NCI-H345 (cell line): ENCODE data around the gene ABCA1.
A peak's percentile ranks its signal among the peaks of the same experiment; 100 is the strongest.
"Not testable (repeated sequence)": the region's sequence is repeated elsewhere in the genome, so short reads cannot be mapped to it uniquely, and the experiment has no call there.

Experiments used
- DNase-seq: peaks from one replicate; lab custom pipeline; 2025; lab: John Stamatoyannopoulos, UW

The ABCA1 gene

DNA sequence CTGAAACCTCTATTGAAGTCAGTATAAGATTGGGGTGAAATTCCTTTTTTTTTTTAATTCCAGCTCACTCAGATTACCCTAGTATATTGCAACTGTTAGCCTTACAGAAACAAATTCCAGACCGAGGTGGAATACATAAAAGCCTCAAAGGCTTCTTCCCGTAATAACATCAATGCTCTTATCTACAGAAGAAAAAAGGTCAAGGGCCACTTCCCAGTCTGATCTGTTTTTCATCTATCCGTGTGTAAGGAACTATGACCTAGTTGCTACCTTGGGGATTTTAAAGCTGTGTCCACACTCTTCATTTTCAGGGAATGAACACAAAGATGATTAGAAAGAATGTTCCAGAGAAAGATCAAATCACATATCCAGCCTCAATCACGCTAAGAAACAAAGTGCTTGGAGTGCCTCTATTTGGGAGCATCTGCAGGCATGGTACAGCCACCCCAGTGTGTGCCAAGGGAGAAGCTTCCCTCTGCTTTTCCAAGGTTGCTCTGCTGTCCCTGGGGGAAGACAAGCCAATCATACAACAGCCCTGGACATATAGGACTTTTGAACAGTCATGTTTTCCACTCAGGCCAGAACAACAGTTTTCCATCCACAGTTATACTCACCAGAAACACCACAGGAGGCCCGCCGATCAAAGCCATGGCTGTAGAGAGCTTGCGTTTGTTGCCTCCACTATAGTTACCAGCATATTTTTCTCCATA is 140.5 kb downstream of the ABCA1 start:
- no peak for DNase-seq

GRCh38 chr9:104786293-104786692 is 141.7 kb downstream of the ABCA1 start:
- peak; percentile 12 for DNase-seq

DNA sequence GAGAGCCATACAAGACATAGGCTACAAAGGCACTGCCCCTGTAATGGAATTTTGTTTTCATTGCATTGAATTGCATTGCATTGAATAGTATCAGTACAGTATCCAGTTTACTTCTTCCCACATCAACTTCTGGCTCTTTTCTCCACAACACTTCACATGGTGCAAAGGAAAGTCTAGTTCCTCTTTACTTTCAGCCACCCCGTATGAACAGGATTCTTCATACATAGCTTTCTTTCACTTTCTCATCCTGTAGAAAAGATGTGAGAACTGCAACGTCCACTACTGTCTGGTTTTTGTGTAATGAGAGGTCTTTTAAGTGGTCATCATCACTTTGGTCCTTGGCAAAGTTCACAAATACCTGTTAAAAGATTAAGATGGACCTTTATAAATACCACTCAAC is 143.9 kb downstream of the ABCA1 start:
- no peak for DNase-seq

DNA sequence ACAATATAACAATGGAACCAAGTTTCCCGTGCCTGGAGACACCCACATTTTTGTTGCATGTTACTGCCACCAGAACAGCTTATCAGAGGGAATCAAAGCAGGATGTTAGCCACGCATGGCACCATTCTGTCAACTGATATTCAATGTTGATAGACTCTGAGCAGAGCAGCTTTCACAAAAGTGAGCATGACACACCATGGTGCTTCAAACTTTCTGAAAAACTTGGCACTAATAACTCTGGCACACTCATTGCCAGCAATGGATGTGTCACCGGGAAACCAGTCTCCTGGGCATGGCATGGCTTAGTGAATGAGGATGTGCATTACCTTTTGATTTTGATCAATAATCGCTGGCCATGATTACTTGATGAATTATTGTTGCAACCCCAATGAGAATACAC is 144.4 kb downstream of the ABCA1 start:
- DNase-seq, result no peak

GRCh38 chr9:104780796-104781395 is 147.1 kb downstream of the ABCA1 start:
- peak; percentile 10 for DNase-seq

- no peak for DNase-seq
These were observed 147.9 kb downstream of the ABCA1 start for GRCh38 chr9:104779946-104780535.

DNA sequence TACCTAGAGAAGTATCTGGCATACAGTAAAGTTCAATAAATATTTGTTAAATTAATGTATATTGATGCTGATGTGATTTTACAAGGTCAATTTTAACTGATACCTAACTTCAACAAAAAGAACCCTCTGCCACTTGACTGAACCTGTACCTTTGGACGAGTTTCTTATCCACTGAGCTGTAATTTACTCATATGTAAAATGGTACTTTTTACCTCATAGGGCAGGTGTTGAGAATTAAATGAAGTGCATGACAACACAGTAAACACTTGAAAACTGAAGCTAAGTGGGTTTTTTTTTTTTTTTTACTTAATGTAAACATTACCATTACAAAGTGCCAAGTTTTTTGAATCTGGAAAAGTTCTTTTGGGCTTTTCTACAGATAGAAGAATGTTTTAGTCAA is 148.6 kb downstream of the ABCA1 start:
- DNase-seq, result peak; percentile 17

GRCh38 chr9:104778802-104779201 is 149.2 kb downstream of the ABCA1 start:
- DNase-seq, result no peak

- DNase-seq, result no peak
These were observed 151.2 kb downstream of the ABCA1 start for GRCh38 chr9:104776797-104777196.

DNA sequence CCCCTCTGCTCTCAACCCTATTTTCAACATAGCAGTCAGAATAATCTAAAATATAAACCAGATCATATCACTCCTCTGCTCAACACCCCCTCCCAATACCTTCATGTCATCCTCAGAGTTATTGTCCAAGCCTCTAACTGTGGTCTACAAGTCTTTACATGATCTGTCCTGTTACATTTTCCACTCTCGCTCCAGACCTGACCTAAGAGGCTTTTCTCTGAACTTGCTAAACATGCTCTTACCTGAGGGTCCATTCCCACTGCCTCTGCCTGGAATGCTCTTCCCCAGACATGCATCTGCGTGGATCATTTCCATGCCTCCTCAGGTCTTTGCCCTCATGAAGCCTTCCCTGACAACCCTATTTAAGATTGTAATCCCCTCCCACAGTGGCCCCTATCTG is 152.0 kb downstream of the ABCA1 start:
- no peak for DNase-seq

GRCh38 chr9:104775574-104775936 is 152.4 kb downstream of the ABCA1 start:
- DNase-seq, result no peak

DNA sequence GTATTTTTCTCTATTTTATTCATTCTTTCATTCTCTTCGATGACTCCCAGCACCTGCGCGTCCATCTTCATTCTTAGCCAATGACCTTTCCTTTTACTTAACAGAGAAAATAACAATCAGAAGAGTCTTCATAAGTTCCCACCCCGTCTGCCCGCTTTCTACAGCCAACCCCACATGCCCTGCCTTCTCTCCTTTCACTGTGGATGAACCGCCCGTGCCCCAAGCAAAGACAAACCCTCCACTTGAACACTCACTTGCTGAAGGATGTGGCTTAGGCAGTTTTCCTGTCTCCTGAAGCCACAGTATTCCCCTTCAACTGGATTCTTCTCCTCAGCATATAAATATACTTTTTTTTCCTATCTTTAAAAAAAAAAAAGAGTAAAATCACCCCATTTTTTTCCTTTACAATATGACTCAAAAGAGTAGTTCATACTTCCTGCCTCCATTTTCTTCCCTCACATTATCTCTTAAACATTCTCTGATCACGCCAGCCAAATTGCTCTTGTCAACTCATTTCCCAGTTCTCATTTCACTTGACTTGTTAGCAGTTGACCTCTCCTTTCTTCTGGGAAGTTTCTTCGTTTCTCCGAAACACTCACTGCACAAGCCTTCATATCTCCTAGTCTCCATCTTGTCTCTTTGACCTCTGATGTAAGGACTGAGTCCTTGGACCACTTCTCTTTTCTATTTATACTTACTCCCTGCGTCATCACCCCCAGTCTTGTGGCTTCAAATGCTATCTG is 153.0 kb downstream of the ABCA1 start:
- DNase-seq, result no peak

DNA sequence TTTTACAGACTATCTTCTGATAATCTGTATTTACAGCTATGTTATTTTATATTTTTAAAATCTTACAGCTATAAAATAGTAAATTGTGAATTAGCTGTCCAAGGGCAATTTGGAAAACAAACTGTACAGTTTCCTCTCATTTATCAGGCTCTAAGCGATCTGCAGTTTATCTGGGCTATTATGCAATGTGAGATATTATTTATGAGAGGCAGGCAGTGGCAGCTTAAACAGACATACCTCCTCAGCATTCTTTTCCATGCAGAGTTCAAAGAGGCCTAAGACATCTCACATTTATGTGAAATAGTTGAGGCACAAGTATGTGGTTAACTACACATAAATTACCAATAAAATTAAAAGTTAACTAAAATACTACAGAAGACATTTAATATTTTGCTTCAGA is 153.8 kb downstream of the ABCA1 start:
- no peak for DNase-seq

DNA sequence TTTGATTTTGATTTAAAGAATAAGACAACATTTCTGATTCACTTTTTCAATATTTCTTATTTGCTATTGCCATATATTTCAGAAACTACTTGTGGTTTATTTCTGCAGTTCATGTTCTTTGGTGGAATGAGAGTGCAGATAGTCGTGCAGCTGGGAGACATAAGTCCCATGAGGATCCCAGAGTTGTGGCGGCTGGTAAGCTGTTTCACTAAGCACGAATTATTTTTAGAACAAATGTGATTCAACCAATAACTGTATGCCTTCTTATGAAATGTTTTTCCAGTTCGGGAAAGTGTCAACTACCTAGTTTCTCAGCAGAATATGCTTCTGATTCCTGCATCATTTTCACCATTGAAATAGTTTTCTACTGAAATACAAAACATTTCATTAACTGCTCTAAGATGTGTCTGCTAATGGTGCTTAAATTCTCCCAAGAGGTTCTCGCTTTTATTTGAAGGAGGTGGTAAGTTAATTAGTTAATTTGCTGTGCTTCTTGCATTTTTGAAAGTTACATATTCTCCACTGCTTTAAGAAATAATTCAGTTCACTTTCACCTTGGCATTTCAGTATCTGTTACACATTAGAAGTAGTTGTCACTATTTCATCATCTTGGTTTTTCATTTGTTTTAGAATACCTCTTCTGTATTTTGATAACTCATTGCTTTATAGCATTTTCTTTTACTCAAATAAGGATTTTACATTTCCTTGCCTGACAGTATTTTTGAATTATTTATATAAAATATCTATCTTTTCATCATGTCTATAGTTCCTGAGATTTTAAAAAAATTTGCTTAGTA is 155.0 kb downstream of the ABCA1 start:
- DNase-seq, result no peak

GRCh38 chr9:104769655-104770054 is 158.3 kb downstream of the ABCA1 start:
- DNase-seq, result no peak

DNA sequence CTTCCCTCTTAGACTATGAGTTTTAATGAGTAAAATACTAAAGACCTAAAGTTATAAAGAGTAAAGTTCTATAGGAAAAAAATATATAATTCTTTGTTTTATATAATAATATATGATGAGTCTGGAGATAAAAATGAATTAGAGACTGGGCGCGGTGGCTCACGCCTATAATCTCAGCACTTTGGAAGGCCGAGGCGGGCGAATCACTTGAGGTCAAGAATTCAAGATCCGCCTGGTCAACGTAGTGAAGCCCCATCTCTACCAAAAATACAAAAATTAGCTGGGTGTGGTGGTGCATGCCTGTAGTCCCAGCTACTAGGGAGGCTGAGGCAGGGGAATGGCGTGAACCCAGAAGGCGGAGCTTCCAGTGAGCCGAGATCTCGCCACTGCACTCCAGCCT is 158.9 kb downstream of the ABCA1 start:
- not testable (repeated sequence) for DNase-seq

DNA sequence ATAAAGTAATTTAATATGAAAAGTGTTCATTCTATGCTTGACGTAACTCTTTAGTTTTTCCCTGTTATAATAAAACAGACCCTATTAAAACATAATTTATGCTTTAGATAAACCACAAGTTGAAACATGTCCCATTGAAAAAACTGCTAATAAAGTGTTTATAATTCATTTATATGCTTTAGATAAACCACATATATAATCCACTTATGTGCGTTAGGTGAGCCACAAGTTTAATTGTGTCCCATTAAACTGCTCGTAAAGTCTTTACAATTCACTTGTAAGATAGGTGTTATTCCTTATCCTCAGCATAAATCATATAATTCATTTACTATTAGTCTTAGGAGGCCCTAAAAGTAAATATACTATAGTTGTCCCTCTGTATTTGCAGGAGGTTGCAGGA is 160.4 kb downstream of the ABCA1 start:
- no peak for DNase-seq

DNA sequence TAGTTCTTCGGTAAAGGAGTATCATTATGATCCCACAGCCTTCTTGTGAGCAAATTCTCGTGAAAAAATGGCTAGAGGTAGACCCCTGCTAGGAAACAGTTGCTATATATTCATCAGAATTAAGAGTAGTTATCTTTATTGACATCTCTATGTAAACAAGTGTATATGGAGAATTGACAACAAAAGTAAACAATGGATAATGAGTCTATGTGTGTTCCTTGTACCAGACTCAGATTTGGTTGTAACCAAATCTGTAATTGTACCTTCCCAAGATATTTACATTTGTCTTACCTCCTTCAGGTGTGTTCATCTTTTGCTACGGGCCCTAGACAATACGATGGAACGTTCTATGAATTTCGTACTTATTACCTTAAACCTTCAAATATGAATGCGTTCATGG is 161.9 kb downstream of the ABCA1 start:
- DNase-seq, result no peak

DNA sequence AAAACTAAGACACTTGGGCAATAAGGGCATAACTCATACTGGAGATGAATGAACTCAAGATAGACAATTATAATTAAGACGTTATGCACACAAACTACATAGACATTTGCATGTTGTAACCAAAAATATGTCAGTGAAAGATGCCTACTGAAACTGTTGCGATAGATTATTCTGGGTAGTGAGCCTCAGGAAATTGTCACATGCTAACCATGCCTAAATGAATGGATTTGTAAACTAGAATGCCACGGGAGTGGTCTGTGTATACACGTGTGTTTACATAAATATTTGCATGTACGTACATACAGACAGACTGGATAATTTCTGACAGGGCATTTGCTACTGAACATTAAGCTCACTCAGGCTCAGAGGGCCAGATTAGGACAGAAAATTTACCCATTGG is 162.8 kb downstream of the ABCA1 start:
- DNase-seq, result no peak

DNA sequence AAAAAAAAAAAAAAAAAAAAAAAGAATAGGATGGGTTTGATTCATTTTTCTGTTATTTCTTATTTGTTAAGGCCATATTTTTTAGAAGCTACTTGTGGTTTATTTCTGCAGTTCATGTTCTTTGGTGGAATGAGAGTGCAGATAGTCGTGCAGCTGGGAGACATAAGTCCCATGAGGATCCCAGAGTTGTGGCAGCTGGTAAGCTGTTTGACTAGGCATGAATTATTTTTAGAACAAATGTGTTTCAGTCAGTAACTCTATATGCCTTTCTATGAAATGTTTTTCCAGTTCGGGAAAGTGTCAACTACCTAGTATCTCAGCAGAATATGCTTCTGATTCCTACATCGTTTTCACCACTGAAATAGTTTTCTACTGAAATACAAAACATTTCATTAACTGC is 169.0 kb downstream of the ABCA1 start:
- DNase-seq, result peak; percentile 45

DNA sequence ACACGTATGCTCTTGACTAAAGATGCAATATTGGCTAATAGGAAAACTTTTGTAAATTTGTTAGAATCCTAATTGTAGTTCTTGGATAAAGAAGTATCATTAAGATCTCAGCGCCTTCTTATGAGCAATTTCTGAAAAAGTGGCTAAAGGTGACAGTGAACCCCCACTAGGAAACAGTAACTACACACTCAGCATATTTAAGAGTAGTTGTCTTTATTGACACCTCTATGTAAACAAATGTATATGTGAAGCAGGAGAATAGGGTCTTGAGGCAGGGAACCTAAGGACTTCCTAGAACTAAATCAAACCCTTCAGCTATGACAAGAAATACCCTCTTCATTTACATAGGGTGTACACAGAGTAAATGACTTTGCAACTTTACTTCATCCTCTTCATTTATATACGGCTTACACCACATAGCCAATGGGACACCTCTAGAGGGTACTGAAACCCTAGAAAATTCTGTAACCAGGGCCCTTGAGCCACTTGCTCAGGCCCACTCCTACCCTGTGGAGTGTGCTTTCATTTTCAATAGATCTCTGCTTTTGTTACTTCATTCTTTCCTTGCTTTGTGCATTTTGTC is 177.7 kb downstream of the ABCA1 start:
- no peak for DNase-seq
